B cell (primary cell): Measurements from ENCODE around the gene MED15.

ENCODE experiments used
- EZH2 ChIP-seq: IDR thresholded peaks from 2 replicates; pipeline ENCODE4 v1.6.1; 2012; ENCODE audit warnings: borderline replicate concordance, low read depth, mild to moderate bottlenecking, moderate library complexity, low read length; ENCODE audit not compliant: insufficient read depth, poor library complexity, severe bottlenecking
- TF ChIP-seq, protein P1 (sequence below): fragments of 200-600 bp; IDR thresholded peaks from one replicate; pipeline ENCODE4 v1.8.0; 2022; ENCODE audit warnings: antibody characterized with exemption, mild to moderate bottlenecking

- TF ChIP-seq, protein P1, sequence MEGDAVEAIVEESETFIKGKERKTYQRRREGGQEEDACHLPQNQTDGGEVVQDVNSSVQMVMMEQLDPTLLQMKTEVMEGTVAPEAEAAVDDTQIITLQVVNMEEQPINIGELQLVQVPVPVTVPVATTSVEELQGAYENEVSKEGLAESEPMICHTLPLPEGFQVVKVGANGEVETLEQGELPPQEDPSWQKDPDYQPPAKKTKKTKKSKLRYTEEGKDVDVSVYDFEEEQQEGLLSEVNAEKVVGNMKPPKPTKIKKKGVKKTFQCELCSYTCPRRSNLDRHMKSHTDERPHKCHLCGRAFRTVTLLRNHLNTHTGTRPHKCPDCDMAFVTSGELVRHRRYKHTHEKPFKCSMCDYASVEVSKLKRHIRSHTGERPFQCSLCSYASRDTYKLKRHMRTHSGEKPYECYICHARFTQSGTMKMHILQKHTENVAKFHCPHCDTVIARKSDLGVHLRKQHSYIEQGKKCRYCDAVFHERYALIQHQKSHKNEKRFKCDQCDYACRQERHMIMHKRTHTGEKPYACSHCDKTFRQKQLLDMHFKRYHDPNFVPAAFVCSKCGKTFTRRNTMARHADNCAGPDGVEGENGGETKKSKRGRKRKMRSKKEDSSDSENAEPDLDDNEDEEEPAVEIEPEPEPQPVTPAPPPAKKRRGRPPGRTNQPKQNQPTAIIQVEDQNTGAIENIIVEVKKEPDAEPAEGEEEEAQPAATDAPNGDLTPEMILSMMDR, result no peak
- TF ChIP-seq EZH2, result no peak
These were observed 47.5 kb upstream of the MED15 start for GRCh38 chr22:20459862-20460261.
